Activated B cell treated with CpG ODN at 0.5 μM for 24 hours (primary cell): Measurements from ENCODE around the gene JSRP1. TPM values are rescaled to one million over a fixed set of nuclear protein-coding genes. Genes with fewer than 3 reads are reported as not detected.

Experiments
- ATAC-seq: fragments of 200-7000 bp; cut with Tn5 transposase; one replicate; pipeline ENCODE4 v1.10.0; 2021; ENCODE audit warnings: low read depth, mild to moderate bottlenecking, moderate library complexity
- CTCF ChIA-PET: fragments of 350-600 bp; sonication (Branson Sonifier 250); formaldehyde crosslinking; loops from one replicate; lab custom pipeline; 2021; ENCODE audit warnings: antibody characterized with exemption; lab: Charles Lee
- POLR2A ChIA-PET: fragments of 350-600 bp; sonication (Branson Sonifier 250); formaldehyde crosslinking; loops from one replicate; lab custom pipeline; 2021; ENCODE audit warnings: antibody characterized with exemption; lab: Charles Lee
- DNase-seq: peaks from one replicate; pipeline ENCODE4 v3.0.0; 2022
- H3K27ac Mint-ChIP-seq: one replicate; pipeline ENCODE4 v1.8.0; 2020; ENCODE audit warnings: mixed read lengths
- H3K27me3 Mint-ChIP-seq: one replicate; pipeline ENCODE4 v1.8.0; 2021; ENCODE audit warnings: mixed read lengths
- H3K36me3 Mint-ChIP-seq: one replicate; pipeline ENCODE4 v1.8.0; 2021; ENCODE audit warnings: low read depth, mixed read lengths
- H3K4me1 Mint-ChIP-seq: one replicate; pipeline ENCODE4 v1.8.0; 2021; ENCODE audit warnings: mixed read lengths
- H3K4me3 Mint-ChIP-seq: one replicate; pipeline ENCODE4 v1.8.0; 2020; ENCODE audit warnings: mild to moderate bottlenecking, mixed read lengths
- H3K9me3 Mint-ChIP-seq: one replicate; pipeline ENCODE4 v1.8.0; 2020; ENCODE audit warnings: mixed read lengths
- CTCF ChIP-seq: fragments of 200-600 bp; IDR thresholded peaks from one replicate; pipeline ENCODE4 v1.8.0; 2022; ENCODE audit warnings: antibody characterized with exemption, mild to moderate bottlenecking
- intact Hi-C: fragments of 100-400 bp; cut with micrococcal nuclease; formaldehyde crosslinking; loops from one replicate; pipeline ENCODE4 v1.15.1; 2024
- total RNA-seq: library from RNA; stranded (reverse); gene quantifications from 2 replicates; pipeline ENCODE4 v1.2.3, GENCODE V29; 2022

JSRP1 gene
- total RNA-seq, 1 donor from 2014 or later: 0.31 TPM

- no peak for TF ChIP-seq CTCF
- ChIA-PET CTCF (no interaction called here), POLR2A (interaction anchor here (0.6 to 1.1 kb wide), 3 partner anchors 53 to 182 kb away, joined by 3 to 5 read pairs (median 5); no protein-coding TSS in a partner anchor)
- Mint-ChIP-seq H3K4me3 (peak overlapping the region; percentile 48), H3K27ac (peak overlapping the region; percentile 87), H3K36me3 (peaks cover 71% of the 10 kb centered on the region), H3K9me3 (no peaks in the 10 kb centered on the region), H3K4me1 (peaks cover 37% of the 10 kb centered on the region), H3K27me3 (no peaks in the 10 kb centered on the region)
- DNase-seq (peak; percentile 67), ATAC-seq (peak; percentile 89)
- intact Hi-C loops: loop anchor here (1.0 kb wide), 2 partner anchors 55 to 68 kb away; no protein-coding TSS in a partner anchor
Measured at GRCh38 chr19:2223959-2224358, 32.3 kb downstream of the JSRP1 start.

- POLR2A ChIA-PET: interaction anchor here (0.6 to 1.1 kb wide), 7 partner anchors 36 to 401 kb away, joined by 3 to 5 read pairs (median 4); no protein-coding TSS in a partner anchor
- no peaks in the 10 kb centered on the region for H3K27me3 Mint-ChIP-seq
- ATAC-seq: no peak
- H3K4me1 Mint-ChIP-seq: peaks cover 35% of the 10 kb centered on the region
- no peak for TF ChIP-seq CTCF
- H3K9me3 Mint-ChIP-seq: no peaks in the 10 kb centered on the region
- intact Hi-C loops: no loop called here
- CTCF ChIA-PET: interaction anchor here (1.1 kb wide), 1 partner anchor 67 kb away, joined by 3 read pairs; no protein-coding TSS in a partner anchor
- peak overlapping the region; percentile 48 for H3K4me3 Mint-ChIP-seq
- no peak for DNase-seq
- H3K27ac Mint-ChIP-seq: peak overlapping the region; percentile 87
- peaks cover 70% of the 10 kb centered on the region for H3K36me3 Mint-ChIP-seq
Measured at GRCh38 chr19:2223391-2223790, 32.8 kb downstream of the JSRP1 start.

DNA sequence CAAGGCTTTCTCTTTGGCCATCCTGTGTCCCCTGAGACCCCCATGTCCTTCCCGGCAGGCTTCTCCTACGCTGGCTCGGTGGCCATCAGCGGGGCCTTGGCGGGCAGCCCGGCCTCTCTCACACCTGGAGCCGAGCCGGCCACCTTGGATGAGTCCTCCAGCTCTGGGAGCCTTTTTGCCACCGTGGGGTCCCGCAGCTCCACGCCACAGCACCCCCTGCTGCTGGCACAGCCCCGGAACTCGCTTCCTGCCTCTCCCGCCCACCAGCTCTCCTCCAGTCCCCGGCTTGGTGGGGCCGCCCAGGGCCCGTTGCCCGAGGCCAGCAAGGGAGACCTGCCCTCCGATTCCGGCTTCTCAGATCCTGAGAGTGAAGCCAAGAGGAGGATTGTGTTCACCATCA is 34.3 kb downstream of the JSRP1 start:
- Mint-ChIP-seq H3K27ac (no peak overlapping the region), H3K4me1 (peaks cover 32% of the 10 kb centered on the region), H3K4me3 (no peak overlapping the region), H3K27me3 (no peaks in the 10 kb centered on the region), H3K36me3 (peaks cover 73% of the 10 kb centered on the region), H3K9me3 (no peaks in the 10 kb centered on the region)
- intact Hi-C loops: no loop called here
- TF ChIP-seq CTCF: no peak
- POLR2A ChIA-PET: interaction anchor here (0.9 to 2.1 kb wide), 2 partner anchors 50 to 106 kb away, joined by 3 to 9 read pairs; no protein-coding TSS in a partner anchor
- DNase-seq (no peak), ATAC-seq (no peak)
- CTCF ChIA-PET: interaction anchor here (1.1 to 1.5 kb wide), 3 partner anchors 13 to 66 kb away, joined by 3 to 6 read pairs (median 3); no protein-coding TSS in a partner anchor

- no peaks in the 10 kb centered on the region for H3K27me3 Mint-ChIP-seq
- ATAC-seq (no peak), DNase-seq (no peak)
- peaks cover 78% of the 10 kb centered on the region for H3K36me3 Mint-ChIP-seq
- no peak overlapping the region for H3K4me3 Mint-ChIP-seq
- intact Hi-C loops: no loop called here
- ChIA-PET POLR2A (interaction anchor here (0.9 to 2.1 kb wide), 3 partner anchors 14 to 107 kb away, joined by 3 to 9 read pairs (median 3); no protein-coding TSS in a partner anchor), CTCF (interaction anchor here (1.1 to 1.5 kb wide), 3 partner anchors 13 to 65 kb away, joined by 3 to 6 read pairs (median 3); no protein-coding TSS in a partner anchor)
- TF ChIP-seq CTCF: no peak
- H3K9me3 Mint-ChIP-seq: no peaks in the 10 kb centered on the region
- H3K27ac Mint-ChIP-seq: no peak overlapping the region
- H3K4me1 Mint-ChIP-seq: peaks cover 32% of the 10 kb centered on the region
Measured at GRCh38 chr19:2221250-2221831, 34.9 kb downstream of the JSRP1 start.

DNA sequence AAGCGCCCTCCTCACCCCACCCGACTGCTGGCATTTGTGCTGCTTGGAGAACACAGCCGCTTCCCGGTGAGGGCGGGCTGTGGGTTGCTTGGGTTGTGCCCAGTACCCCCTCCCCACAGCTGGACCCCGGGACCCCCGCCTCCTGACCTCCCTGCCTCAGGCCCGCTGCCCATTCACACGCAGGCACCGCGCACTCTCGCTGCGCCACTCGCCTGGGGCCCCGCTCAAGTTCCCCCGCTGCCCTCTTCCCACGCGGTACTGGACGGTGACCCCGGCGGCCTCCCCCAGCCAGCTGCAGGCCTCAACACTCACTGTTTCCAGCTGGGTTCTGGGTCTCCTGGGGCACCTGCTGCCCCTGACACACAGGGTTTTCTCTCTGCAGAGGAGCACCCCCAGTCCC is 36.5 kb downstream of the JSRP1 start:
- H3K4me1 Mint-ChIP-seq: peaks cover 25% of the 10 kb centered on the region
- H3K27ac Mint-ChIP-seq: no peak overlapping the region

More for the DNA sequence above, 36.5 kb downstream of the JSRP1 start:
- Mint-ChIP-seq H3K27me3 (no peaks in the 10 kb centered on the region), H3K9me3 (no peaks in the 10 kb centered on the region), H3K4me3 (no peak overlapping the region), H3K36me3 (peaks cover 81% of the 10 kb centered on the region)
- intact Hi-C loops: no loop called here
- ATAC-seq (no peak), DNase-seq (no peak)
- ChIA-PET POLR2A (no interaction called here), CTCF (no interaction called here)
- TF ChIP-seq CTCF: no peak
